ENCODE data around the gene SAMSN1. TPM values are rescaled to one million over a fixed set of nuclear protein-coding genes. Genes with fewer than 3 reads are reported as not detected.

SAMSN1 gene
- total RNA-seq, 1 experiment from 2014 or later: 2.8 TPM

GRCh38 chr21:14569868-14570267 is 23.8 kb upstream of the SAMSN1 start:
- Histone ChIP-seq H2BK20ac (ENCODE audit: low read depth, low read length, poor library complexity, severe bottlenecking) (no peak overlapping the region), H2BK15ac (ENCODE audit: low read depth, low read length) (no peak overlapping the region), H3K9ac (ENCODE audit: extremely low read depth, insufficient read length, low read length) (no peak overlapping the region), H2BK12ac (ENCODE audit: insufficient read length, low read depth, low read length) (no peak overlapping the region), H4K91ac (ENCODE audit: insufficient read length, low read depth, low read length) (no peak overlapping the region), H3K4ac (ENCODE audit: low read depth, low read length) (no peak overlapping the region), H3T11ph (ENCODE audit: low read length) (no peak overlapping the region), H4K5ac (ENCODE audit: insufficient read length, low read depth, low read length) (no peak overlapping the region), H3K79me1 (ENCODE audit: insufficient read depth, low read depth, low read length, poor library complexity, severe bottlenecking) (no peaks in the 10 kb centered on the region), H2BK5ac (ENCODE audit: insufficient read length, low read length) (no peak overlapping the region), H3K23me2 (ENCODE audit: insufficient read length, low read depth, low read length, poor library complexity, severe bottlenecking) (no peaks in the 10 kb centered on the region), H3K9me3 (ENCODE audit: control insufficient read depth, low read depth, low read length) (no peaks in the 10 kb centered on the region), H4K20me1 (ENCODE audit: control insufficient read depth, insufficient read depth, insufficient read length) (no peaks in the 10 kb centered on the region), H3K27me3 (ENCODE audit: insufficient read depth, low read length) (no peaks in the 10 kb centered on the region), H3K23ac (ENCODE audit: insufficient read length, low read depth, low read length) (no peak overlapping the region), H3K18ac (ENCODE audit: insufficient read length, low read depth, low read length) (no peak overlapping the region), H3K4me2 (ENCODE audit: insufficient read depth, insufficient read length, low read length) (no peak overlapping the region), H4K8ac (replicated peaks; ENCODE audit: insufficient read length, low read depth, low read length) (no peak overlapping the region), H2AFZ (ENCODE audit: low read length) (no peak overlapping the region), H3K56ac (ENCODE audit: insufficient read length, low read depth, low read length) (no peak overlapping the region), H3K79me2 (ENCODE audit: insufficient read depth, low read length) (no peaks in the 10 kb centered on the region), H2BK120ac (ENCODE audit: low read depth, low read length, poor library complexity, severe bottlenecking) (no peak overlapping the region), H3K4me1 (ENCODE audit: insufficient read depth, low read length) (no peaks in the 10 kb centered on the region), H3K14ac (ENCODE audit: insufficient read depth, low read length) (no peak overlapping the region), H3K27ac (ENCODE audit: insufficient read length, low read depth, low read length) (no peak overlapping the region), H2AK5ac (ENCODE audit: insufficient read length, low read length) (no peak overlapping the region)
- no CpG with 5 or more reads among the region's 6 CpGs for WGBS (ENCODE audit: extremely low coverage, insufficient read length, low lambda C conversion rate)
- Mint-ChIP-seq H3K27me3 (ENCODE audit: low read depth) (no peaks in the 10 kb centered on the region), H3K4me1 (peaks cover 3 to 12% of the 10 kb centered on the region in 2 experiments; a peak in 3 of 4 replicates), H3K36me3 (ENCODE audit: insufficient read depth in 1 of 3, low read depth in 3 of 3) (no peaks in the 10 kb centered on the region), H3K9me3 (no peaks in the 10 kb centered on the region), H3K4me3 (no peak overlapping the region), H3K27ac (no peak overlapping the region)
- no peak for TF ChIP-seq CTCF (conservative IDR thresholded peaks at IDR 0.05)
- DNase-seq: no peak

All from H9 (cell line).